ENCODE results near the gene RSRP1. TPM values are rescaled to one million over a fixed set of nuclear protein-coding genes. Genes with fewer than 3 reads are reported as not detected.
"Not testable (repeated sequence)": the region's sequence is repeated elsewhere in the genome, so short reads cannot be mapped to it uniquely, and the experiment has no call there.

RSRP1 gene
- total RNA-seq, 1 experiment from 2014 or later: 113 TPM

DNA sequence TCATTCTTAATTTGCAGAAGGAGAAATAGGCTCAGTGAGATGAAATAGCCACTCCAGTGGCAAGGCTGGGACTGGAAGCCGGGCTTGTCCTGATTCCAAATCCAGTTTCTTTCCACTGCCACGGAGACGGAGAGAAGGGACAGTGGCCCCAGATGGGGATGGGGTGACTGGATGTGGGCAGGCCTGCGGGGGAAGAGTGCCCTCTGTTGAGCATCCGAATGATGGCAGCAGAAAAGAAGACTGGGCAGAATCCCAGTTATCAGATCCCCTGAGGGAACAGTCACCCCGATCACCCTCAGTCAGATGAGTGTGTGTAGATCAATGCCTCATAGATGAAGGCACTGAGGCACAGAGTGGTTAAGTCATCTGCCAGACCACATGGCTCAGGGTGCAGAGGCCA lies 42.8 kb upstream of the RSRP1 start:
- intact Hi-C loops (cut with micrococcal nuclease; ENCODE audit: unreplicated experiment); H3K4me1 ChIP-seq (replicated peaks; ENCODE audit: insufficient read depth); H3K27me3 ChIP-seq (ENCODE audit: insufficient read depth, low read depth); H3K36me3 ChIP-seq (ENCODE audit: low read depth); H4K20me1 ChIP-seq (ENCODE audit: insufficient read depth); H3K9me2 ChIP-seq (ENCODE audit: insufficient read depth); H3K9me3 ChIP-seq (ENCODE audit: insufficient read depth, low read depth); CTCF ChIA-PET; BruUV-seq (replicated peaks); H3K4me3 ChIP-seq; H3K4me2 ChIP-seq; H2AFZ ChIP-seq; H3K27ac ChIP-seq; POLR2A ChIA-PET (ENCODE audit: unreplicated experiment); H3F3A ChIP-seq (ENCODE audit: insufficient read depth, low read depth); H3K79me2 ChIP-seq (ENCODE audit: low read depth): not testable (repeated sequence)
- peak in 1 of 2 experiments; percentile 9 for DNase-seq
- TF ChIP-seq, protein P1, sequence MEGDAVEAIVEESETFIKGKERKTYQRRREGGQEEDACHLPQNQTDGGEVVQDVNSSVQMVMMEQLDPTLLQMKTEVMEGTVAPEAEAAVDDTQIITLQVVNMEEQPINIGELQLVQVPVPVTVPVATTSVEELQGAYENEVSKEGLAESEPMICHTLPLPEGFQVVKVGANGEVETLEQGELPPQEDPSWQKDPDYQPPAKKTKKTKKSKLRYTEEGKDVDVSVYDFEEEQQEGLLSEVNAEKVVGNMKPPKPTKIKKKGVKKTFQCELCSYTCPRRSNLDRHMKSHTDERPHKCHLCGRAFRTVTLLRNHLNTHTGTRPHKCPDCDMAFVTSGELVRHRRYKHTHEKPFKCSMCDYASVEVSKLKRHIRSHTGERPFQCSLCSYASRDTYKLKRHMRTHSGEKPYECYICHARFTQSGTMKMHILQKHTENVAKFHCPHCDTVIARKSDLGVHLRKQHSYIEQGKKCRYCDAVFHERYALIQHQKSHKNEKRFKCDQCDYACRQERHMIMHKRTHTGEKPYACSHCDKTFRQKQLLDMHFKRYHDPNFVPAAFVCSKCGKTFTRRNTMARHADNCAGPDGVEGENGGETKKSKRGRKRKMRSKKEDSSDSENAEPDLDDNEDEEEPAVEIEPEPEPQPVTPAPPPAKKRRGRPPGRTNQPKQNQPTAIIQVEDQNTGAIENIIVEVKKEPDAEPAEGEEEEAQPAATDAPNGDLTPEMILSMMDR (conservative IDR thresholded peaks at IDR 0.05): peak; percentile 32; the same call in 1 of the 2 replicates

DNA sequence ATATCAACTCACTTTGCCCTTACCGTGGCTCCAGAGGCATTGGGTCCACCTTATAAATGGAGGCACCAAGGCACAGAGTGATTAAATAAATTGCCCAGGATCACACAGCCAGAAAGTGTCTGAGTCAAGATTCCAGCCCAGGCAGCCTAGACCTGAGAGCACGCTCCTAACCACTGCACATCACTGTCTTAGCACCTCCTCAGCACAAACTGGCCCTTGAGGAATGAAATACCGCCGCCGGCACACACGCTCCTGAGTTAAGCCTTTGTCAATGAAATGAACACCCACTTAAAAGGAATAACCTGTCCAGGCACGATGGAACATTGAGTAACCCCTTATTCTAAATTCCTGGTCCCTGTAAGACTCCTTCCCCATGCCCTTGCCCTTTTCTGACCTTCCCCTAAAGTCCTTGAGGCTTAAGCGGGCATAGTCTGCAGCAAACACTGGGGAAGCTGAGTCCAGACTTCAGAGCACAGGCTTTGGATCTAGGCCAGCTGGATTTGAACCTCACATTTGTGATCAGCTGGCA lies 41.4 kb upstream of the RSRP1 start:
- intact Hi-C loops (cut with micrococcal nuclease; ENCODE audit: unreplicated experiment); POLR2A ChIA-PET (ENCODE audit: unreplicated experiment): not testable (repeated sequence)

DNA sequence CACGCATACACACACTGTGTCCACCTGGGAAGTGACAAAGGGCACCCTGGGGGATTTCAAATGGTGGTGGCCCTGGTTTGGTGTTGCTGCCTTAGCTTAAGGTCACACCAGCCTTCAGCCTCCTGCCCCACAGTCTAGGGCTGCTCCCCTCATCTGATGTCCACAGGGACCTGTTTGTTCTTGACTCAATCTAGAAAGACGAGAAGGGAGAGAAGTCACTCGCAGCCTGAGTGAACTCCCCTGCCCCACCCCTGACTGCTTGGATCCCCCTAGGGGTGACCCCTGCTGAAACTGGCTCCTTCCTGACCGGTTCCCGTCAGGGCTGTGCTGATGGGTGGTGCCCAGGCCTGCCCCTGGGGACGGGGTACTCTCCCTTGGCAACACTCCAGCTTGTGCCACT lies 39.9 kb upstream of the RSRP1 start:
- peak in 1 of 2 experiments; percentile 8 for DNase-seq
- H3F3A ChIP-seq (ENCODE audit: insufficient read depth, low read depth); H2AFZ ChIP-seq; H3K27me3 ChIP-seq (ENCODE audit: insufficient read depth, low read depth); H3K9me2 ChIP-seq (ENCODE audit: insufficient read depth); H3K4me3 ChIP-seq; H3K36me3 ChIP-seq (ENCODE audit: low read depth); H3K4me2 ChIP-seq; H3K9me3 ChIP-seq (ENCODE audit: insufficient read depth, low read depth); H3K27ac ChIP-seq; POLR2A ChIA-PET (ENCODE audit: unreplicated experiment); BruUV-seq (replicated peaks); intact Hi-C loops (cut with micrococcal nuclease; ENCODE audit: unreplicated experiment); H3K79me2 ChIP-seq (ENCODE audit: low read depth); H3K4me1 ChIP-seq (replicated peaks; ENCODE audit: insufficient read depth); H4K20me1 ChIP-seq (ENCODE audit: insufficient read depth): not testable (repeated sequence)
- CTCF ChIA-PET: interaction anchor here (0.5 to 0.8 kb wide), 2 partner anchors 118 to 508 kb away, joined by 4 read pairs; no protein-coding TSS in a partner anchor

More for the DNA sequence above, 41.4 kb upstream of the RSRP1 start:
- H3K9me3 ChIP-seq (ENCODE audit: insufficient read depth, low read depth); H4K20me1 ChIP-seq (ENCODE audit: insufficient read depth); H3K4me3 ChIP-seq; H3K4me1 ChIP-seq (replicated peaks; ENCODE audit: insufficient read depth); CTCF ChIA-PET; H3F3A ChIP-seq (ENCODE audit: insufficient read depth, low read depth); H3K36me3 ChIP-seq (ENCODE audit: low read depth); H2AFZ ChIP-seq; H3K27ac ChIP-seq; DNase-seq; H3K4me2 ChIP-seq; H3K27me3 ChIP-seq (ENCODE audit: insufficient read depth, low read depth); H3K9me2 ChIP-seq (ENCODE audit: insufficient read depth); BruUV-seq (replicated peaks); H3K79me2 ChIP-seq (ENCODE audit: low read depth): not testable (repeated sequence)

DNA sequence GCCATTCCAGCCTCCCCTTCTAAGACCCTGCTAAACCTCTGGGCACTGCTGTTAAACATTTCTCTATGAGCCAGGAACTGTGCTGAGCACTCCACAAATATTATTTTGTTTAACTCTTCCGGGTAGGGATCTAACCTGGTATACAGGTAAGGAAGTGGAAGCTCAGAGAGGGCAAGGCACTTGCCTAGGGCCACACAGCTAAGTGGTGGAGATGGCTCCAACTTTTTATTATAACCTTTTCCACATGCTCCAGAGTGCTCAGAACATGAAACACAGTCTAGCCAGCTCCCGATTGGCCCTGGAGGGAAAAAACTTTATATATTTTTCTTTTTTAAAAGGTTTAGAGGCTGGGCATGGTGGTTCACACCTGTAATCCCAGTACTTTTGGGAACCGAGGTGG lies 38.6 kb upstream of the RSRP1 start:
- POLR2A ChIA-PET (ENCODE audit: unreplicated experiment); H3K4me3 ChIP-seq; H3K27ac ChIP-seq; H3F3A ChIP-seq (ENCODE audit: insufficient read depth, low read depth); H3K79me2 ChIP-seq (ENCODE audit: low read depth); H3K27me3 ChIP-seq (ENCODE audit: insufficient read depth, low read depth); H3K36me3 ChIP-seq (ENCODE audit: low read depth); BruUV-seq (replicated peaks); CTCF ChIA-PET; DNase-seq; intact Hi-C loops (cut with micrococcal nuclease; ENCODE audit: unreplicated experiment); H3K4me2 ChIP-seq; H3K9me2 ChIP-seq (ENCODE audit: insufficient read depth); H4K20me1 ChIP-seq (ENCODE audit: insufficient read depth); H3K9me3 ChIP-seq (ENCODE audit: insufficient read depth, low read depth); H3K4me1 ChIP-seq (replicated peaks; ENCODE audit: insufficient read depth); H2AFZ ChIP-seq: not testable (repeated sequence)

DNA sequence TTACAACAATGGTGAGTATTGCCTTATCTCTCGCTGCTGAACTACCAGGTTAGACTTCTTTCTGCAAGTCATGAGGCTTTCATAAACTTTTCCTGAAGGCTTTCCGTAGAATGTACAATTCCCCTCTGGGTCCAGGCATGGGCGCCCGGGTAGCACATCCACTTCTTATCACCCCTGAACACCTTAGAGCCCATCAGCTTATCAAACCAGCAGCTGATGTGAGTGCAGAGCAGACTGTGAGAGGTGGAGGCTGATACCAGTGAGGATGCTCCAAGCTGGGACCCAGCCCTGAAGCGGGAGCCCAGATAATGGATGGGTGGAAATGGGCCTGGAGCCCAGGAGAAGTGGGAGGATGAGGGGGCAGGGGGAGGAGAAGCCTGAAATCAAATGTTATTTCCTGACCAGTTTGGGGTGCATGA lies 32.4 kb upstream of the RSRP1 start:
- H3K36me3 ChIP-seq (ENCODE audit: low read depth); H3K27me3 ChIP-seq (ENCODE audit: insufficient read depth, low read depth); H3K9me2 ChIP-seq (ENCODE audit: insufficient read depth); POLR2A ChIA-PET (ENCODE audit: unreplicated experiment); H3K27ac ChIP-seq; H3K4me2 ChIP-seq; H4K20me1 ChIP-seq (ENCODE audit: insufficient read depth); DNase-seq; intact Hi-C loops (cut with micrococcal nuclease; ENCODE audit: unreplicated experiment); BruUV-seq (replicated peaks); H3F3A ChIP-seq (ENCODE audit: insufficient read depth, low read depth); H3K4me3 ChIP-seq; H2AFZ ChIP-seq; H3K4me1 ChIP-seq (replicated peaks; ENCODE audit: insufficient read depth); CTCF ChIA-PET; H3K9me3 ChIP-seq (ENCODE audit: insufficient read depth, low read depth); H3K79me2 ChIP-seq (ENCODE audit: low read depth): not testable (repeated sequence)

DNA sequence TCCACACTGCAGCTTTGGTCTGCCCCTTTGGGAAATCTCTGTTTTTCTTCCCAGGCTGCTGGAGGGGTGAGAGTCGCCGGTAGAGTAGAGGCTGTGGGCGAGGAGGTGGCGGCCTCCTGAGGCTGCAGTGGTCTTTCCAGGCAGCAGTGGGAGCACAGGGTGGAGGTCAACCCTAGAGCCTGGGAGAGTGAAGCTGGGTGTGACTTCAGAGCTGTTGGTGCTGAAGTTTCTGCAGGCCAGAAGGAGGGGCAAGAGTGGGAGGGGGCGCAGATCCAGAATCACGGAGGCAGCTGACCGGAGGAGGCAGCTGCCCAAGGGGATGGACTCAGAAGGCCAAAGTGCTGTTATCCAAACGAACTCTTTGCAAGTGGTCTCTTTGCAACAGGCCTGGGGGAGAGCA lies 31.5 kb upstream of the RSRP1 start:
- CTCF ChIA-PET; H3K36me3 ChIP-seq (ENCODE audit: low read depth); BruUV-seq (replicated peaks); H3F3A ChIP-seq (ENCODE audit: insufficient read depth, low read depth); H3K4me2 ChIP-seq; H3K27ac ChIP-seq; H3K9me2 ChIP-seq (ENCODE audit: insufficient read depth); H2AFZ ChIP-seq; H3K9me3 ChIP-seq (ENCODE audit: insufficient read depth, low read depth); H3K27me3 ChIP-seq (ENCODE audit: insufficient read depth, low read depth); DNase-seq; H3K79me2 ChIP-seq (ENCODE audit: low read depth); intact Hi-C loops (cut with micrococcal nuclease; ENCODE audit: unreplicated experiment); H3K4me1 ChIP-seq (replicated peaks; ENCODE audit: insufficient read depth); H3K4me3 ChIP-seq; H4K20me1 ChIP-seq (ENCODE audit: insufficient read depth): not testable (repeated sequence)
- POLR2A ChIA-PET (ENCODE audit: unreplicated experiment): interaction anchor here (0.6 kb wide), 1 partner anchor 222 kb away, joined by 3 read pairs; no protein-coding TSS in a partner anchor

DNA sequence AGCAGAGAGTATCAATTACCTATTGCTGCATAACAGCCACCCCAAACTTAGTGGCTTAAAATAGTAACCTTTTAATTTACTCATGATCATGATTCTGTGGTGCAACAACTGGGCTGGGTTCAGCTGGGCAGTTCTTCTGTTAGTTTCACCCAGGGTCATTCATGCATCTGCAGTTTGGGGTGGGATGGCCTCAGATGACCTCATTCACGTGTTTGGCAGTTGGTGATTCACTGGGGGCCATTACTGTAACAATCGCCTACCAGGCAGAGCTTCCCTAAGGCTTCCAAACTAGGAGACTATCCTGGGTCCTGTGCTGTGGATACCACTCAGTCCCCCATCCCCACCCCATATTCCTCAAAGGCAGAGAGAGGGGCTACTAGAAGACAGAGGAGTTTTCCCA lies 31.1 kb upstream of the RSRP1 start:
- POLR2A ChIA-PET (ENCODE audit: unreplicated experiment); H3K4me1 ChIP-seq (replicated peaks; ENCODE audit: insufficient read depth); CTCF ChIA-PET; intact Hi-C loops (cut with micrococcal nuclease; ENCODE audit: unreplicated experiment); H3K36me3 ChIP-seq (ENCODE audit: low read depth); H3K9me2 ChIP-seq (ENCODE audit: insufficient read depth); H3K4me2 ChIP-seq; H4K20me1 ChIP-seq (ENCODE audit: insufficient read depth); H3K27me3 ChIP-seq (ENCODE audit: insufficient read depth, low read depth); DNase-seq; H3K4me3 ChIP-seq; H3K79me2 ChIP-seq (ENCODE audit: low read depth); H3K27ac ChIP-seq; H2AFZ ChIP-seq; H3F3A ChIP-seq (ENCODE audit: insufficient read depth, low read depth); H3K9me3 ChIP-seq (ENCODE audit: insufficient read depth, low read depth); BruUV-seq (replicated peaks): not testable (repeated sequence)

All from PC-9 (cell line).